A549 (cell line): ENCODE data around the gene CASP10. TPM values are rescaled to one million over a fixed set of nuclear protein-coding genes. Genes with fewer than 3 reads are reported as not detected.

Source experiments
- ATAC-seq, 2 experiments: fragments of 200-7000 bp in 1 of 2; fragments of >200 bp in 1 of 2; cut with Nextera tagmentation in 1 of 2; cut with Tn5 transposase in 1 of 2; 3 replicates each; pipeline versions ENCODE4 v1.8.0 to v1.9.1; 2018 to 2020; ENCODE audit warnings: mild to moderate bottlenecking in 1 of 2, moderate library complexity in 1 of 2
- CTCF ChIA-PET: fragments of 300-600 bp; sonication (Branson Sonifier 250); formaldehyde crosslinking; extraction: SDS; loops from one replicate; lab custom pipeline; 2021; ENCODE audit warnings: antibody characterized with exemption, inconsistent platforms; lab: Yijun Ruan, JAX
- POLR2A ChIA-PET: fragments of 350-600 bp; formaldehyde crosslinking; extraction: SDS; loops from one replicate; lab custom pipeline; 2021; ENCODE audit warnings: antibody characterized with exemption, inconsistent platforms; lab: Yijun Ruan, JAX
- DNase-seq, 2 experiments: peaks; one replicate each; pipeline versions ENCODE4 v3.0.0 to v3.0.0-alpha.2; 2011 to 2016; ENCODE audit warnings: low read depth in 1 of 2, low spot score in 1 of 2
- FAIRE-seq: peaks from 2 replicates; lab custom pipeline; 2011; peaks lifted over from hg19 to GRCh38; lab: Jason Lieb, UNC
- H3K27ac ChIP-seq, 2 experiments: fragments of >200 bp; sonication (Bioruptor Twin); formaldehyde crosslinking; 3 replicates each; pipeline ENCODE4 v1.5.1; 2016 to 2017
- H3K4me1 ChIP-seq: fragments of >200 bp; sonication (Bioruptor Twin); formaldehyde crosslinking; 3 replicates; pipeline ENCODE4 v1.6.1; 2016
- H3K4me2 ChIP-seq: fragments of >200 bp; sonication (Bioruptor Twin); formaldehyde crosslinking; 3 replicates; pipeline ENCODE4 v1.6.1; 2016
- H3K4me3 ChIP-seq: fragments of >200 bp; sonication (Bioruptor Twin); formaldehyde crosslinking; 3 replicates; pipeline ENCODE4 v1.5.1; 2016
- H3K9me3 ChIP-seq: fragments of >200 bp; sonication (Bioruptor Twin); formaldehyde crosslinking; 3 replicates; pipeline ENCODE4 v1.6.1; 2016
- ATOH8 ChIP-seq: fragments of 250-450 bp; sonication (Bioruptor Pico); IDR thresholded peaks from 2 replicates; pipeline ENCODE4 v1.5.0; 2020; ENCODE audit warnings: low read depth, mild to moderate bottlenecking, moderate library complexity
- BCL3 ChIP-seq: fragments of >200 bp; sonication (Bioruptor Twin); formaldehyde crosslinking; IDR thresholded peaks from 3 replicates; pipeline ENCODE4 v1.6.1; 2016
- BHLHE40 ChIP-seq: IDR thresholded peaks from 2 replicates; pipeline ENCODE4 v1.6.1; 2012; ENCODE audit warnings: low read depth, low read length, inconsistent platforms
- CHD2 ChIP-seq: fragments of 150-350 bp; IDR thresholded peaks from 2 replicates; pipeline ENCODE4 v1.6.1; 2014; ENCODE audit warnings: low read length; ENCODE audit not compliant: partially characterized antibody
- CHD4 ChIP-seq: fragments of 200-600 bp; sonication (generic); IDR thresholded peaks from 2 replicates; pipeline ENCODE4 v1.6.1; 2016; ENCODE audit warnings: antibody characterized with exemption, mild to moderate bottlenecking, borderline replicate concordance
- CTCF ChIP-seq: fragments of >200 bp; sonication (Bioruptor Twin); formaldehyde crosslinking; IDR thresholded peaks from 3 replicates; pipeline ENCODE4 v1.5.1; 2016
- E2F6 ChIP-seq: IDR thresholded peaks from 2 replicates; pipeline ENCODE4 v1.6.1; 2012; ENCODE audit warnings: low read depth, borderline replicate concordance
- ESRRA ChIP-seq: fragments of 150-350 bp; IDR thresholded peaks from 2 replicates; pipeline ENCODE4 v1.6.1; 2014; ENCODE audit warnings: mild to moderate bottlenecking, low read length, borderline replicate concordance
- FOXS1 ChIP-seq: fragments of 250-450 bp; sonication (Bioruptor Pico); IDR thresholded peaks from 2 replicates; pipeline ENCODE4 v1.5.0; 2020; ENCODE audit warnings: mild to moderate bottlenecking, moderate library complexity
- GATA3 ChIP-seq: IDR thresholded peaks from 2 replicates; pipeline ENCODE4 v1.6.1; 2012; ENCODE audit warnings: borderline replicate concordance
- HDAC2 ChIP-seq: fragments of 200-600 bp; sonication (generic); IDR thresholded peaks from 2 replicates; pipeline ENCODE4 v1.6.1; 2016
- HES2 ChIP-seq: fragments of >200 bp; sonication (Bioruptor Twin); formaldehyde crosslinking; IDR thresholded peaks from 2 replicates; pipeline ENCODE4 v1.6.1; 2016
- HMGXB4 ChIP-seq: fragments of 250-450 bp; sonication (Bioruptor Pico); IDR thresholded peaks from 2 replicates; pipeline ENCODE4 v1.5.0; 2021; ENCODE audit warnings: mild to moderate bottlenecking, moderate library complexity, borderline replicate concordance
- HOXB13 ChIP-seq: fragments of 250-450 bp; sonication (Bioruptor Pico); IDR thresholded peaks from 2 replicates; pipeline ENCODE4 v1.5.0; 2020; ENCODE audit warnings: low read depth, mild to moderate bottlenecking, moderate library complexity
- KDM1A ChIP-seq: fragments of 200-600 bp; sonication (generic); IDR thresholded peaks from 2 replicates; pipeline ENCODE4 v1.6.1; 2016; ENCODE audit warnings: low read depth, mild to moderate bottlenecking
- KDM5A ChIP-seq: fragments of 200-600 bp; sonication (generic); IDR thresholded peaks from 2 replicates; pipeline ENCODE4 v1.6.1; 2016; ENCODE audit warnings: antibody characterized with exemption, mild to moderate bottlenecking
- MAX ChIP-seq: IDR thresholded peaks from 2 replicates; pipeline ENCODE4 v1.6.1; 2012
- NR3C1 ChIP-seq: fragments of >200 bp; sonication (Bioruptor Twin); formaldehyde crosslinking; IDR thresholded peaks from 3 replicates; pipeline ENCODE4 v1.6.1; 2017
- PBX3 ChIP-seq: IDR thresholded peaks from 2 replicates; pipeline ENCODE4 v1.6.1; 2012
- PHF8 ChIP-seq: fragments of 200-600 bp; sonication (generic); IDR thresholded peaks from 2 replicates; pipeline ENCODE4 v1.6.1; 2016; ENCODE audit warnings: low read depth, mild to moderate bottlenecking, antibody characterized with exemption, moderate library complexity, borderline replicate concordance
- REST ChIP-seq: fragments of 200-600 bp; sonication (generic); IDR thresholded peaks from 2 replicates; pipeline ENCODE4 v1.6.1; 2016; ENCODE audit warnings: antibody characterized with exemption, mild to moderate bottlenecking, moderate library complexity
- RNF2 ChIP-seq: fragments of 200-600 bp; sonication (generic); IDR thresholded peaks from 2 replicates; pipeline ENCODE4 v1.6.1; 2016; ENCODE audit warnings: low read depth, mild to moderate bottlenecking, antibody characterized with exemption, moderate library complexity, borderline replicate concordance
- ZC3H11A ChIP-seq: fragments of 450-650 bp; IDR thresholded peaks from 2 replicates; pipeline ENCODE4 v1.6.1; 2014; ENCODE audit warnings: antibody characterized with exemption, mild to moderate bottlenecking
- ZNF302 ChIP-seq: fragments of 250-450 bp; sonication (Bioruptor Pico); IDR thresholded peaks from 2 replicates; pipeline ENCODE4 v1.9.0; 2021; ENCODE audit warnings: inconsistent platforms, mild to moderate bottlenecking, moderate library complexity
- WGBS: methylation state at CpG from one replicate; pipeline ENCODE4 v1.1.6; 2017; ENCODE audit errors: missing lambda C conversion rate; 5-methylcytosine and 5-hydroxymethylcytosine counted together
- polyA plus RNA-seq, 4 experiments: library from polyadenylated mRNA; depleted of rRNA in 3 of 4; stranded (reverse); fragments of >200 nt; fragmentation: RNase III in 1 of 4; extraction: RNeasy Plus Mini Kit Qiagen cat#74134 plus additional on column Dnase treatment in 1 of 4; gene quantifications; 2 replicates in 3 of 4; 3 replicates in 1 of 4; pipeline ENCODE4 v1.2.3, GENCODE V29; 2011 to 2017

Gene CASP10
- polyA plus RNA-seq, 2 of the 4 experiments (the other 2 are of a cell fraction) = 3.0 to 6.5 TPM

GRCh38 chr2:201201371-201201770 lies 18.4 kb downstream of the CASP10 start:
- TF ChIP-seq PHF8 (no peak), PBX3 (no peak), CHD2 (no peak), E2F6 (no peak), GATA3 (no peak), CTCF (no peak), RNF2 (no peak), MAX (no peak), ZNF302 (CRISPR knock-in tag) (no peak), ZC3H11A (no peak), KDM5A (no peak)
- 80% methylated on average over 8 of the region's 8 CpGs for WGBS
- Histone ChIP-seq H3K4me1 (no peaks in the 10 kb centered on the region), H3K9me3 (no peaks in the 10 kb centered on the region), H3K27ac (no peak overlapping the region), H3K4me3 (no peak overlapping the region), H3K4me2 (no peak overlapping the region)
- DNase-seq (no peak), FAIRE-seq (no peak), ATAC-seq (no peak)
- ChIA-PET CTCF (interaction anchor here (0.9 to 1.7 kb wide), 4 partner anchors 19 to 132 kb away, joined by 3 to 9 read pairs (median 4); no protein-coding TSS in a partner anchor), POLR2A (no interaction called here)

- H3K4me2 ChIP-seq = no peak overlapping the region
- CTCF ChIA-PET = interaction anchor here (0.6 to 1.2 kb wide), 3 partner anchors 11 to 21 kb away, joined by 3 read pairs; partner anchors contain the start of gene CASP10
- TF ChIP-seq ESRRA = no peak
- TF ChIP-seq REST = no peak
- TF ChIP-seq HMGXB4 = no peak
- TF ChIP-seq HES2 = no peak
- TF ChIP-seq BHLHE40 = no peak
- no peak for TF ChIP-seq FOXS1
- TF ChIP-seq ATOH8 (CRISPR knock-in tag) = no peak
- no peak for TF ChIP-seq CHD4
- no peak for TF ChIP-seq HDAC2
- no peak for TF ChIP-seq RNF2
- TF ChIP-seq NR3C1 = no peak
- TF ChIP-seq HOXB13 = no peak
- TF ChIP-seq KDM1A = no peak
- TF ChIP-seq BCL3 = no peak
Observed at GRCh38 chr2:201203916-201204654, 21.1 kb downstream of the CASP10 start.

More at GRCh38 chr2:201203916-201204654, 21.1 kb downstream of the CASP10 start:
- POLR2A ChIA-PET = no interaction called here
- DNase-seq = no peak
- no peaks in the 10 kb centered on the region for H3K4me1 ChIP-seq
- no peak overlapping the region for H3K4me3 ChIP-seq
- H3K9me3 ChIP-seq = no peaks in the 10 kb centered on the region
- no peak overlapping the region for H3K27ac ChIP-seq
- no peak for ATAC-seq
- 85% methylated on average over 6 of the region's 6 CpGs for WGBS
- no peak for FAIRE-seq
